ENCODE data around the gene FHL3.
"Not testable (repeated sequence)": the region's sequence is repeated elsewhere in the genome, so short reads cannot be mapped to it uniquely, and the experiment has no call there.

The FHL3 gene

DNA sequence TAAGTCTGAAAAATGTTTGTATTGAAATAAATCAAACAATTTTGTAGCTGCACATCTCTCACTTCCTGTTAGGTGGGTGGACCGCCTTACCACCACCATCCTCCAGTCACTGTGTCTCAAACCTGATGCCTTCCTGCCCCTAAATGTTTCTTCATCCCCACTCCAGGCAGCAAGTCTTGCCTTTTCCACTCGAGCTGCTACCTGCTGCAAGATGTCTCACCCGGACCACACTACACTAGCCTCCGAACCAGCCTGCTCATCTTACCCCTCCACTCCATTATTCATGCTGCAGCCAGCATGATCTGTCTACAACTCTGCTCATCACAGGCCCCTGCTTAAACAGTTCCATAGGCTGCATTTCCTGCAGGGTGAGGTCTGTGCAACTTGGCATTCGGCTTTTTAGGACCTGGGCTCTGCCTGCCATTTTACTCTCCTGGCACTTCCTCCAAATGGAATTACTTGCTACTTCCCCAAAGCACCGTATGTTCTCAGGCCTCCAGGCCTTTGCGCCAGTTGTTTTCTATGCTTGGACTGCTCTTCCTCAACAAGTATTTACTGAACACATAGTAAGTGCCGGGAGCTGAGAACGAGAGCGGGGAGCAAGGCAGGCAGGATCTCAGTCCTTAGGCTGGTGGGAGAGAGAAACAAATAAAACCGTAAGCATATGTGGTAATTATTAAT is 10.3 kb downstream of the FHL3 start:
- peaks cover 22% of the 10 kb centered on the region for H3K4me1 Mint-ChIP-seq
- peak overlapping the region; percentile 38 for H3K27ac Mint-ChIP-seq

DNA sequence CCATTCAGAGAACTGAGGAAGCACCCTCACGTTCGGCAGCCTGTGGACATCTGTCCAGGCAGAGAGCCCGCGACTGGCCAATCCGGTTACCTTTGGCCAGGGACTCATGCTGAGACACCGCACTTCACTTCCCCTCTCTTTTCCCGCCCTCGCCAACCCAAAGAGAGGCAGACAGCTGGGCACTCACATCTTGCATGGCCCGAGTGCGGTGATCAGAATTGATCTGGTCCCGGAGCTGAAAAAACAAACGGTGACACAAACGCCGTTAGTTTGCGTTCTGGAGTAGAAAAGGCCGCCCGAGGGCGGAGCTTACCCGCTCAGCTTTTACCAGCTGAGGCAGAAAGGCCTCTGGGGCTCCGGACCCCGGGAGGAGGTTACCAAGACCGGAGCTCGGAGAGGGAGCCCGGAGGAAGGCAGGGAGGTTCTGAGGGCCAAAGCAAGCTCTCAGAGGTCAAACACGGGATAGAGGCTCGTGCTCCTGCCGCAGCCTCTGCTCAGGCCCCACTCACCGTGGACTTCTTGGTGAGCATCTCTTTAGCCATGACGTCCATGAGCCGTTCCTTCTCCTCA is 15.9 kb downstream of the FHL3 start:
- H3K4me3 Mint-ChIP-seq, result peak overlapping the region; percentile 90
- peaks cover 21% of the 10 kb centered on the region for H3K36me3 Mint-ChIP-seq
- peak; percentile 52 for ATAC-seq
- no peaks in the 10 kb centered on the region for H3K9me3 Mint-ChIP-seq
- peaks cover 15% of the 10 kb centered on the region for H3K4me1 Mint-ChIP-seq
- peak overlapping the region; percentile 90 for H3K27ac Mint-ChIP-seq
- no peaks in the 10 kb centered on the region for H3K27me3 Mint-ChIP-seq

More for the DNA sequence above, 10.3 kb downstream of the FHL3 start:
- Mint-ChIP-seq H3K4me3 (peak overlapping the region; percentile 60), H3K9me3 (no peaks in the 10 kb centered on the region), H3K36me3 (no peaks in the 10 kb centered on the region), H3K27me3 (no peaks in the 10 kb centered on the region)
- ATAC-seq, result no peak

DNA sequence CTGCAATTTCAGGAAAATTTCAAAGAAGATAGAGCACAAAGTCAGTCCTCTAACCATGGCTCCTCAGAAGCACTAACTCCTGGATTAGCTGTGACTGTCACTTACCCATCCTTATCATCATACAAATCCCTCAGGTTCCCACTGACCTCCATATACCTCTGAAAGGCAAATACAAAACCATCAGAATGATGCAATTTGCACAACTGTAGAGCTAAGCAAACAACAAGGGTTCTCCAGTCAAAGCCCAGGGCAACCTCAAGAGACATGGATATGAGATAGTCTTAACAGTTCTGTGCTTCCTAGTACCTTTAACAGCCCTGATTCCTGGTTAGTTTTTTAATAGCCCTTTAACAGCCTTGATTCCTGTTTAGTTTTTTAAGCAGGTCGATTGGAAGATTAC is 17.6 kb downstream of the FHL3 start:
- no peaks in the 10 kb centered on the region for H3K9me3 Mint-ChIP-seq
- H3K27me3 Mint-ChIP-seq, result no peaks in the 10 kb centered on the region
- H3K4me3 Mint-ChIP-seq, result no peak overlapping the region
- no peak overlapping the region for H3K27ac Mint-ChIP-seq
- ATAC-seq, result no peak
- peaks cover 21% of the 10 kb centered on the region for H3K36me3 Mint-ChIP-seq
- peaks cover 15% of the 10 kb centered on the region for H3K4me1 Mint-ChIP-seq

DNA sequence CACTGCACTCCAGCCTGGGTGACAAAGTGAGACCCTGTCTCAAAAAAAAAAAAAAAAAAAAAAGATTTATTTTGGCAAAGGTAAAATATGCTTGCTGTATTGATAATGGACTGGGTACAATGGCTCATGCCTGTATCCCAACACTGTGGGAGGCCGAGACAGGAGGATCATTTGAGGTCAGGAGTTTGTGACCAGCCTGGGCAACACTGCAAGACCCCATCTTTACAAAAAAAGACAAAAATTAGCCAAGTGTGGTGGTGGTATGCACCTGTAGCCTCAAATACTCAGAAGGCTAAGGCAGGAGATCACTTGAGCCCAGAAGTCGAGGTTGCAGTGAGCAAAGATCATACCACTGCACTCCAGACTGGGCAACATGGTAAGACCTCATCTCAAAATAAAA is 21.8 kb downstream of the FHL3 start:
- Mint-ChIP-seq H3K27ac (no peak overlapping the region), H3K36me3 (peaks cover 53% of the 10 kb centered on the region), H3K4me1 (peaks cover 8% of the 10 kb centered on the region), H3K27me3 (no peaks in the 10 kb centered on the region), H3K9me3 (no peaks in the 10 kb centered on the region), H3K4me3 (no peak overlapping the region)
- ATAC-seq, result no peak

DNA sequence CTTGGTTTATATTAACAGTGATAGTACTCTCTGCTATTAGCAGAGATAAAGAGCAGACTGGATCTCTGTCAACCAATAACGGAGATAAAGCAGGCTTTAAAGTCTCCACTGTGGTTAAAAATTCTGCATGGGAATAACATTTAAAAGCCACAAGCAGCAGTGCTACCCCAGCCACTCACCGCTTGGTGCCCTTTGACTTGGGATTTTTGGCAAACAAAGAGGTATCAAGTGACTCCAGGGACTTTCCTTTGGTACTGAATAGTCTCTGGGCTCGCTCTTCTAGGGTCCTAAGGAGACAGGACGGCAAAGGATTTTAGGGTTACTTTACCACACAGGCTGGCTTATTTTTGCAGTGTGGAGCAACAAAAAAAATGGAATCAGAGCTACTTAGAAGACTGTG is 26.8 kb downstream of the FHL3 start:
- Mint-ChIP-seq H3K9me3 (no peaks in the 10 kb centered on the region), H3K27ac (peak overlapping the region; percentile 51), H3K4me3 (no peak overlapping the region), H3K4me1 (peaks cover 9% of the 10 kb centered on the region), H3K36me3 (peaks cover 68% of the 10 kb centered on the region), H3K27me3 (no peaks in the 10 kb centered on the region)
- no peak for ATAC-seq

DNA sequence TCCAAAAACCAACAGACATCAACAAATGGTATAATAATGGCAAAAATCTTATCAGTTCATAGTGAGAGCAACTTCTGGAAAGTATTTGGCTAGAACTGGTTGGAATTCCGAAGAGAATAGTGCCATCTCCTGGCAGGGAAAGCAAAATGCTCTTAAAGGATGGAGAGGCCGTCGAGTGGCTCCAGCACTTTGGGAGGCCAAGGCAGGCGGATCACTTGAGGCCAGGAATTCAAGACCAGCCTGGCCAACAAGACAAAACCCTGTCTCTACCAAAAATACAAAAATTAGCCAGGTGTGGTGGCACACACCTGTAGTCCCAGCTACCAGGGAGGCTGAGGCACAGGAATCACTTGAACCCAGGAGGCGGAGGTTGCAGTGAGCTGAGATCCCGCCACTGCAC is 30.2 kb downstream of the FHL3 start:
- H3K27me3 Mint-ChIP-seq, H3K27ac Mint-ChIP-seq, H3K4me3 Mint-ChIP-seq, H3K9me3 Mint-ChIP-seq, ATAC-seq: not testable (repeated sequence)
- Mint-ChIP-seq H3K4me1 (peaks cover 24% of the 10 kb centered on the region), H3K36me3 (peaks cover 87% of the 10 kb centered on the region)

DNA sequence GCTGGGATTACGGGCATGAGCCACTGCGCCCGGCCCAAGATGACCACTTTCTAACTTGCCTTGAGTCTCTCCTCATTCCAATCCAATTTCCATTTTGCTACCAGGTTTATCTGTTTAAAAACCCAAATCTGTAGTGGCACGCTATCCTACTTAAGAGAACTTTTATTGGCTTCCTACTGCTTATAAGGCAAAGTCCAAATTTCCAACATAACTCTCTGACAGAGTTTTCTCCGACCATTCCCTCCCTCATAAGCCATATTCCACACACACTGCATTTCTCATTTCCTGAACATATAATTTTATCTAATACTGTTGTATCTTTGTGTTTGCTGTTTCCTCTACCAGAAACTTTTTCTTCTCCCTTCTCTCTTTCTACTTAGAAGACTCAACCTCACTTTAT is 30.7 kb downstream of the FHL3 start:
- no peak overlapping the region for H3K4me3 Mint-ChIP-seq
- no peaks in the 10 kb centered on the region for H3K27me3 Mint-ChIP-seq
- no peak overlapping the region for H3K27ac Mint-ChIP-seq
- no peaks in the 10 kb centered on the region for H3K9me3 Mint-ChIP-seq
- no peak for ATAC-seq
- peaks cover 24% of the 10 kb centered on the region for H3K4me1 Mint-ChIP-seq
- peaks cover 87% of the 10 kb centered on the region for H3K36me3 Mint-ChIP-seq

DNA sequence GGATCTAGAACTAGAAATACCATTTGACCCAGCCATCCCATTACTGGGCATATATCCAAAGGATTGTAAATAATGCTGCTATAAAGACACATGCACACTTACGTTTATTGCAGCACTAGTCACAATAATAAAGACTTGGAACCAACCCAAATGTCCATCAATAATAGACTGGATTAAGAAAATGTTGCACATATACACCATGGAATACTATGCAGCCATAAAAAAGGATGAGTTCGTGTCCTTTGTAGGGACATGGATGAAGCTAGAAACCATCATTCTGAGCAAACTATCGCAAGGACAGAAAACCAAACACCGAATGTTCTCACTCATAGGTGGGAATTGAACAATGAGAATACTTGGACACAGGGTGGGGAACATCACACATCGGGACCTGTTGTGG is 31.6 kb downstream of the FHL3 start:
- not testable (repeated sequence) for H3K4me3 Mint-ChIP-seq, H3K27ac Mint-ChIP-seq, H3K27me3 Mint-ChIP-seq, ATAC-seq, H3K9me3 Mint-ChIP-seq
- H3K4me1 Mint-ChIP-seq, result peaks cover 24% of the 10 kb centered on the region
- peaks cover 87% of the 10 kb centered on the region for H3K36me3 Mint-ChIP-seq

DNA sequence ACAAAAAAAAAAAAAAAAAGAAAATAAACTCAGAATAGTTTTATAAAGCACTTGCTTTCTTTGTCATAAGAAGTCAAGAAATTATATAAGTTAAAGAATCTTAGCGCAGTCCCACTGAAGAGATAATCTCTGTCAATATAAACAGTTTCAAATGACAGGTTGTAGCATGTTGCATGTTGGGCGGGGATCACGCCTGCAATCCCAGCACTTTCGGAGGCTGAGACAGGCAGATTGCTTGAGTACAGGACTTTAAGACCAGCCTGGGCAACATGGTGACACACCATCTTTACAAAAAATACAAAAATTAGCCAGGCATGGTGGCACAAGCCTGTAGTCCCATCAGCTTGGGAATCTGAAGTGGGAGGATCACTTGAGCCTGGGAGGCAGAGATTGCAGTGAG is 40.0 kb downstream of the FHL3 start:
- no peak for ATAC-seq
- H3K27me3 Mint-ChIP-seq, result no peaks in the 10 kb centered on the region
- H3K9me3 Mint-ChIP-seq, result no peaks in the 10 kb centered on the region
- H3K4me1 Mint-ChIP-seq, result no peaks in the 10 kb centered on the region
- peaks cover 44% of the 10 kb centered on the region for H3K36me3 Mint-ChIP-seq
- H3K4me3 Mint-ChIP-seq, result no peak overlapping the region
- no peak overlapping the region for H3K27ac Mint-ChIP-seq

DNA sequence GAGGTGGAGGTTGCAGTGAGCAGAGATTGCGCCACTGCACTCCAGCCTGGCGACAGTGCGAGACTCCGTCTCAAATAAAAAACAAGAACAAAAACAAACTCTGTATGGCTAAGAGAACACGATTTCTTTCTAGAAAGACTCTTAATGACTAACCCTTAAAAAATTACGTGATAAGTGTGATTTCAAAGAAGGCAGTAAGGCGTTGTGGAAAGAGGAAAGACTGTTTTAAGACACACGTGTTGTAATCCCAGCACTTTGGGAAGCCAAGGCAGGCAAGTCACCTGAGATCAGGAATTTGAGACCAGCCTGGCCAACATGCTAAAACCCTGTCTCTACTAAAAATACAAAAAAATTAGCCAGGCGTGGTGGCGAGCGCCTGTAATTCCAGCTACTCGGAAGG is 41.2 kb downstream of the FHL3 start:
- ATAC-seq, H3K4me3 Mint-ChIP-seq, H3K4me1 Mint-ChIP-seq, H3K27ac Mint-ChIP-seq, H3K9me3 Mint-ChIP-seq, H3K27me3 Mint-ChIP-seq: not testable (repeated sequence)
- peaks cover 40% of the 10 kb centered on the region for H3K36me3 Mint-ChIP-seq

DNA sequence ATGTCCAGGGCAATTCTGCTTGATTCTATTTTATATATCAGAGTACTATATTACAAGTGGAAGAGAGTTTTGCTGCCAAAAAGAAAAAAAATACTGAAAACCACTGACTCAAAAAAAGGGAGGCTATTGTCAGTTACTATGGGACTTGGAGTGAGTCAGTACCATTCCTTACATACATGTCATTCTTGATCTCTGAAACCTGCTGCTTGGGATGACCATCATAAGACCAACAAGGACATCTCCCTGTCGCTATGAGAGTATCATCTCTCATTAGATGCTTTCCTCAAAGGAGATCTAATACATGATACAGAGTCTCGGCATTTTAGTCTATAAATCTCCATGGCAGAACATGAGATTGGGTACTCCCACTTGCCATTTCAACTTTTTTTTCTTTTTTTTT is 46.6 kb downstream of the FHL3 start:
- Mint-ChIP-seq H3K27me3 (no peaks in the 10 kb centered on the region), H3K4me3 (no peak overlapping the region), H3K4me1 (no peaks in the 10 kb centered on the region), H3K27ac (no peak overlapping the region), H3K9me3 (no peaks in the 10 kb centered on the region), H3K36me3 (peaks cover 46% of the 10 kb centered on the region)
- ATAC-seq, result no peak

DNA sequence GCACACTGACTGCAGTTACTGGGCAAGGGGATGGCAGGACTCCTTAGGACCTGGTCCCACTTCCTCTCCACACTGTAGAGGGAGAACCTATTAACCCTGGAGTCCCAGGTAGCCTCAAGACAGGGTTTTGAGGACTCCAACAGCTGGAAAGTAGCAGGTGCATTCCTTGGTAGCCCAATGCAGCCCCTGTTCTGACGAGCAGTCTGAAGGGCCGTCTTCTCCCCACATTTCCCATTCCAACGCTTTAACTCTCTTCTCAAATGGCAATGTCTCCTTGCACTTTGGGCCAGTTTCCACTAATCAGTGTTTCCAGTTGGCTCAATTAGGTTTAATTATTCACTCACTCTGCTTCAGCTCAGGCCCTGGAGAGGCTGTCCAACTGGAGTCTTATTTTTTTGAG is 49.6 kb downstream of the FHL3 start:
- no peaks in the 10 kb centered on the region for H3K9me3 Mint-ChIP-seq
- no peak overlapping the region for H3K27ac Mint-ChIP-seq
- peaks cover 22% of the 10 kb centered on the region for H3K4me1 Mint-ChIP-seq
- no peak overlapping the region for H3K4me3 Mint-ChIP-seq
- ATAC-seq, result no peak
- peaks cover 35% of the 10 kb centered on the region for H3K36me3 Mint-ChIP-seq
- H3K27me3 Mint-ChIP-seq, result no peaks in the 10 kb centered on the region

DNA sequence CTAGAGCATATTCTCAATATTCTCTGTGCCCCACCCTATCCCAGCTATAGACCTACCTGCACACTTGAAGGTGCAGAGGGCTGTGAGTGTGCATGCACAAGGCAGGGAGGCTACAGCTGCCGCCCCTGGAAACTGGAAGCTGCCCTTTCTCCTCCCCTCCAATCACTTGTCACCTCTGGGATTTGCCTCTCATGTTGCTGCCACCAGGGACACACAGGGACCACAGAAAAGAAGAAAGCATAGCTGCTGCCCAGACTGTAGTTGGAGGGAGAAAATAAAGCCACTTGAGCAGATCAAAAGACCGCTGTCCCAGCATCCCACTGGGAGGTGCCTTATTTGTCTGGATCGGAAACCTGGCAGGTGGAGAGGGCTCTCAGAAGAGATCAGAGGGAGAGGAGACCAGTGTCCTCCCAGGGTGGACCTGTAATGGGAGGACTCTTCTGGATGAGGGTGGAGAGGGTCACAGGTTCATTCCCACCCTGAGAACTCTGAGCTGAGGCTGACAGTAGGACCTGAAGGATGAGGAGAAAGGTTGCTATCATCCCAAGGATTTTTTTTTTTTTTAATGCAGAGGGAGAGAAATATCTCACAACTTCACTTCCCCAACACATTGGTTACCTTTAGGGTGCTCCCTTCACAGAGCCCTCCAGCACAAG is 50.9 kb downstream of the FHL3 start:
- no peaks in the 10 kb centered on the region for H3K9me3 Mint-ChIP-seq
- peaks cover 23% of the 10 kb centered on the region for H3K36me3 Mint-ChIP-seq
- peak; percentile 31 for ATAC-seq
- no peak overlapping the region for H3K4me3 Mint-ChIP-seq
- no peaks in the 10 kb centered on the region for H3K27me3 Mint-ChIP-seq
- peak overlapping the region; percentile 30 for H3K27ac Mint-ChIP-seq
- peaks cover 33% of the 10 kb centered on the region for H3K4me1 Mint-ChIP-seq

DNA sequence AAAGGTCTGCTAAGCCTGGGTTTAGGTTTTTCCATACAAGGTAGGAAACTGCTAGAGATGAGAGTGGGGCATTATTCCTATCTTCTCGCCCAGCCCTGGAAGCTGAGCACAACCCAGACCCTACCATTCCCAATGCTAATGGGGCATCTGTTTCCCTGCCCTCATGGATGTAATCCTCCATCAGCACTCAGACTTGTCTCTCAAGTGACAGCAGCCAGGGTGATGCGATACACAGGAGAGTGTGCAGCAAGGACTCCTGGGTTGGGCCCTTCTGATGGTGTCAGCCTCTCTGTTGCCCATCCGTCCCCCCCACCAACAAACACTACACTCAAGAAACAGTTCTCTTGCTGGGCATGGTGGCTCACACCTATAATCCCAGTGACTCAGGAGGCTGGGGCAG is 52.6 kb downstream of the FHL3 start:
- H3K36me3 Mint-ChIP-seq, result peaks cover 11% of the 10 kb centered on the region
- no peaks in the 10 kb centered on the region for H3K27me3 Mint-ChIP-seq
- H3K4me1 Mint-ChIP-seq, result peaks cover 39% of the 10 kb centered on the region
- no peak for ATAC-seq
- peak overlapping the region; percentile 74 for H3K27ac Mint-ChIP-seq
- H3K9me3 Mint-ChIP-seq, result no peaks in the 10 kb centered on the region
- no peak overlapping the region for H3K4me3 Mint-ChIP-seq

DNA sequence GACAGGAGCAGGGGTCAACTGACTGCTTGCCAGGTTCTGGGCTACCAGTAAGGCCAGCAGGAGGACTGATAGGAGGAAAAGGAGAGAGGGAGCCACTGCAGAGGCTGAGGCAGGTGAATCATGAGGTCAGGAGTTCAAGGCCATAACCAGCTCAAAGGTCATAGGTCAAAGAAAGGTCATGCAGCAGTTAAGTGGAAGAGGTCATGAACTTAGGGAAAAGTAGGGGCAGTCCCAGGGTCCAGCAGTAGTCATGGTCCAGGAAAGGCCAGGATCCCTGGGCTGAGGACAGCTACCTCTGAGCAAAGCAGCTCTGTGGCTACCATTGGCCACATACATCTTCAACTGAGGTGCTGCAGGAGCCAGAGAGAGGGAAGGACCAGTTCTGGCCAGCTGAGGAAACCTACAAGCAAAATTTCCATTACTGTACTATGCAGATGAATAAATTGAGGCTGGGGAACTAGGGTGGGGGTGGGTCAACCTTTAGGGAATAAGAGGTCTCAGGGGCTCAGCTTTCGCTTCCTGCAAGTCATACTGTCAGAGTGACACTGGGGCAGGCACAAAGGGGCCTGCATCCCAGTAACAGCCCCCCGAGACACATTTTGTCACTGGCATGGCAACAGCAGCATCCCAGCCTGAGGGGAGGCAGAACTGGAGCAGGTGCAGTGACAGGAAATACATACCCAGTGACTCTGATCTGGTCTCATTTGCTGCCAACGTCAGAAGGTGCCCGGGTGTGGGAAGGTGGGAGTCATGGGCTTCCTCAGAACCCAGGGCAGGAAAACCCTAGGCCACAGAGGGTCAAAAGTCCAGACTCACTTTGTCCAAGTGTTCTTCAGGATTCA is 53.3 kb downstream of the FHL3 start:
- Mint-ChIP-seq H3K4me1 (peaks cover 44% of the 10 kb centered on the region), H3K27ac (peak overlapping the region; percentile 74), H3K27me3 (no peaks in the 10 kb centered on the region), H3K9me3 (no peaks in the 10 kb centered on the region), H3K4me3 (no peak overlapping the region), H3K36me3 (peaks cover 7% of the 10 kb centered on the region)
- peak; percentile 60 for ATAC-seq
